Prostate gland (tissue), 2 donors: ENCODE measurements around the gene C11orf91. TPM values are rescaled to one million over a fixed set of nuclear protein-coding genes. Genes with fewer than 3 reads are reported as not detected.
A peak's percentile ranks its signal among the peaks of the same experiment; 100 is the strongest.

Source experiments
- DNase-seq: peaks from one replicate; pipeline ENCODE4 v3.0.0-alpha.2; 2019; ENCODE audit warnings: low spot score
- H3K27ac ChIP-seq, 2 donors: fragments of 200-600 bp; sonication (generic); 2 replicates each; pipeline ENCODE4 v1.5.1; 2017 to 2019
- H3K27me3 ChIP-seq: fragments of 200-600 bp; sonication (generic); replicated peaks from 2 replicates; pipeline ENCODE4 v1.5.1; 2019; ENCODE audit not compliant: insufficient read depth
- H3K36me3 ChIP-seq, 2 donors: fragments of 200-600 bp; sonication (generic); 1 replicate in 1 of 2; 2 replicates in 1 of 2; pipeline versions ENCODE4 v1.5.1 to v1.8.1; 2017 to 2019
- H3K4me1 ChIP-seq: fragments of 200-600 bp; sonication (generic); replicated peaks from 2 replicates; pipeline ENCODE4 v1.5.1; 2019
- H3K4me3 ChIP-seq, 2 donors: fragments of 200-600 bp; sonication (generic); 2 replicates each; pipeline ENCODE4 v1.5.1; 2017 to 2019
- H3K9me3 ChIP-seq: fragments of 200-600 bp; sonication (generic); 2 replicates; pipeline ENCODE4 v1.5.1; 2017
- CTCF ChIP-seq, 4 experiments: fragments of 200-600 bp in 2 of 4; fragments of 450-650 bp in 2 of 4; sonication (generic) in 2 of 4; IDR thresholded peaks; 1 replicate in 3 of 4; 2 replicates in 1 of 4; pipeline ENCODE4 v1.5.1; 2016 to 2019; ENCODE audit warnings: antibody characterized with exemption in 4 of 4, mild to moderate bottlenecking in 2 of 4, moderate library complexity in 2 of 4
- POLR2A ChIP-seq: fragments of 450-650 bp; IDR thresholded peaks from one replicate; pipeline ENCODE4 v1.6.1; 2016; ENCODE audit warnings: antibody characterized with exemption, mild to moderate bottlenecking
- POLR2AphosphoS5 ChIP-seq: sonication (generic); formaldehyde crosslinking; IDR thresholded peaks from one replicate; pipeline ENCODE4 v1.6.1; 2017; ENCODE audit warnings: antibody characterized with exemption
- WGBS: methylation state at CpG from one replicate; pipeline ENCODE4 v1.1.5; 2018; 5-methylcytosine and 5-hydroxymethylcytosine counted together
- intact Hi-C: fragments of 100-400 bp; cut with DNase I; formaldehyde crosslinking; loops from one replicate; pipeline ENCODE4 v1.14.2; 2022
- total RNA-seq, 2 donors: library from RNA; depleted of rRNA; stranded (reverse); fragments of >200 nt; gene quantifications; one replicate each; pipeline ENCODE4 v1.1.0, GENCODE V29; 2016

The C11orf91 gene
- total RNA-seq, 2 donors from 2014 or later: not detected

DNA sequence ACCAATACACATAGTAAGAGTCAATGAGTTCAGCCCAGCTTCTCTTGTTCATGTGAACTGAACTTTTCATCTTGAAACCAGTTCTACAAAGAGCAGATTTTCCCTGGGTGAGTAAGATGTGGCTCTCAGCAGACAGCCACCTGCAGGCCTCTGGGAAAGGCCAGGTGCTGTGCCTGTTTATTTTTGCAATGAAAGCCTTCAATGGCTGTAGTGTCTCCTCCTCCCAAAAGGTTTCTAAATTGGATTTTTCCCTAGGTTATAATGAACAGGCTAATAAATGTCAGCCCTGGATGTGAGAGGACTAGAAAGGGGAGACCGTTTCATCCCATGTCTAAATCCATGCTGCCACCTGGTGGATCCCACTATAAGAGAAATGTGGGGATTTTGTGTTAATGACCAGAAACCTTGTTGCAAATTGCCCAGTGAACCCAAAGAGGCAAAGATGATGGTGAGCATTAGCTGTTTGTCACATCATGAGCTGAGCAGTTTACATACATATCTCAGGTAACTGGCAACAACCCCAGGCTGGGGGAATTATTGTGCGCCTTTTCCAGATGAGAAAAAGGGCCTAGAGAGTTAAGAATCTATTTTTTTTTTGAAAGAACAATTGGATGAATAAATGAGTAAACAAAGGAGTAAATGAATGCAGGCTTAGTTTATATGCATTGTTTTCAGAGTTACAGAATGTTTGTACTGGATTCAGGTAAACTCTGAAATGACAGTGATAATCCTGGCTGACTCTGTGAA lies 12.7 kb downstream of the C11orf91 start:
- H3K9me3 ChIP-seq: no peaks in the 10 kb centered on the region
- WGBS: 53% methylated on average over 2 of the region's 2 CpGs
- peak; percentile 30 for DNase-seq

DNA sequence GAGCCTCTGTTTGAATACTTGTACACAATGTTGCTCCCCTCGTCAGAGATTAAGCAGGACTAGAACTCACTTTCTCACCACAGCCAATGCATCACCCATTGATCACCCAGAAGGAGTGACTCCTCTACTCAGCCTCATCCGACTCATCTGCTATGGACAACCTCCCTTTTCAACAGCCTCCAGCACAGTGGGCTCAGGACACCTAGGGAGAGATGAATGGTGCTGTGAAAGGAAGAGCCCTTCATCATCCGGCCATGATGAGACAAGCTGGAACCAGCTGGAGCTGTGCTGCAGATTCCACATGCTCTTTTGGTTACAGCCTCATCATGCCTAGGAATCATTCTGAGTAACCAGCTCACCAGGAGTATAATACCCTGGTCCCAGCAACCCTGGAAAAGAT lies 15.5 kb downstream of the C11orf91 start:
- H3K36me3 ChIP-seq: no peaks in the 10 kb centered on the region
- H3K4me1 ChIP-seq: no peaks in the 10 kb centered on the region
- no peaks in the 10 kb centered on the region for H3K27me3 ChIP-seq
- no peak for TF ChIP-seq POLR2A
- TF ChIP-seq POLR2AphosphoS5: no peak
- no peak for TF ChIP-seq CTCF (IDR thresholded peaks at IDR 0.05)
- no peaks in the 10 kb centered on the region for H3K9me3 ChIP-seq
- DNase-seq: no peak
- H3K4me3 ChIP-seq: no peak overlapping the region
- no peak overlapping the region for H3K27ac ChIP-seq
- WGBS: 81% methylated on average over 3 of the region's 3 CpGs
- intact Hi-C loops: loop anchor here (5.0 to 10.0 kb wide), 2 partner anchors 318 to 520 kb away; partner anchors contain the start of gene CSTF3

More for the DNA sequence above, 12.7 kb downstream of the C11orf91 start:
- TF ChIP-seq POLR2AphosphoS5: no peak
- peak in 3 of 4 experiments; percentile 51 to 68 (median 58) for TF ChIP-seq CTCF (IDR thresholded peaks at IDR 0.05)
- Histone ChIP-seq H3K27ac (no peak overlapping the region), H3K36me3 (no peaks in the 10 kb centered on the region), H3K4me1 (peaks cover 7% of the 10 kb centered on the region), H3K4me3 (no peak overlapping the region), H3K27me3 (no peaks in the 10 kb centered on the region)
- intact Hi-C loops: loop anchor here (5.0 to 10.0 kb wide), 2 partner anchors 321 to 523 kb away; partner anchors contain the start of gene CSTF3

- TF ChIP-seq CTCF (IDR thresholded peaks at IDR 0.05) (no peak), POLR2AphosphoS5 (no peak), POLR2A (no peak)
- intact Hi-C loops: loop anchor here (10.0 kb wide), 1 partner anchor 519 kb away; the partner anchor contains the start of gene CSTF3
- Histone ChIP-seq H3K36me3 (no peaks in the 10 kb centered on the region), H3K4me1 (no peaks in the 10 kb centered on the region), H3K27ac (no peak overlapping the region), H3K9me3 (no peaks in the 10 kb centered on the region), H3K27me3 (no peaks in the 10 kb centered on the region), H3K4me3 (no peak overlapping the region)
- WGBS: 82% methylated on average over 5 of the region's 5 CpGs
- DNase-seq: no peak
Observed at GRCh38 chr11:33684003-33684706, 16.5 kb downstream of the C11orf91 start.

DNA sequence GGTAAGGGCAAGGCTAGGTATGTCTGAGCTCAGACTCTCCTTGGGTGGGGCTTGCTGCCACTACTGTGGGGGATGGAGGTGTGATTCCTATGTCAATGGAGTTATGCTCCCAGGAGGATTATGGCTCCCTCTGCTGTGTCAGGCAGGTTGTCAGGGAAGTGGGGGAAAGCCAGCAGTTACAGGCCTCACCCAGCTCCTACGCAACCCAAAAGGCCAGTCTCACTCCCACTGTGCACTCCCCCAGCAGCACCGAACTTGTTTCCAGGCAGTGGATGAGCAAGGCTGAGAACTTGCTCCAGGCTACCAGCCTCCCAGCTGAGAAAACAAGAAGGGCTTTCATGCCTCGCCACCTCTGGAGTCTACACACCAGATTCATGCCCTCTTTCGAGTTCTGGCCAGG lies 18.2 kb downstream of the C11orf91 start:
- no peak for DNase-seq
- Histone ChIP-seq H3K36me3 (no peaks in the 10 kb centered on the region), H3K27me3 (no peaks in the 10 kb centered on the region), H3K27ac (no peak overlapping the region), H3K4me1 (no peaks in the 10 kb centered on the region), H3K4me3 (no peak overlapping the region), H3K9me3 (no peaks in the 10 kb centered on the region)
- WGBS: 59% methylated on average over 4 of the region's 4 CpGs
- intact Hi-C loops: loop anchor here (10.0 kb wide), 1 partner anchor 518 kb away; the partner anchor contains the start of gene CSTF3
- TF ChIP-seq POLR2AphosphoS5 (no peak), POLR2A (no peak), CTCF (IDR thresholded peaks at IDR 0.05) (no peak)
